ENCODE results near the gene NMRAL1.

The NMRAL1 gene

GRCh38 chr16:4426722-4427372, 47.6 kb downstream of the NMRAL1 start:
- no peak for DNase-seq (ENCODE audit: low read depth in 2 of 2, low spot score in 1 of 2)

DNA sequence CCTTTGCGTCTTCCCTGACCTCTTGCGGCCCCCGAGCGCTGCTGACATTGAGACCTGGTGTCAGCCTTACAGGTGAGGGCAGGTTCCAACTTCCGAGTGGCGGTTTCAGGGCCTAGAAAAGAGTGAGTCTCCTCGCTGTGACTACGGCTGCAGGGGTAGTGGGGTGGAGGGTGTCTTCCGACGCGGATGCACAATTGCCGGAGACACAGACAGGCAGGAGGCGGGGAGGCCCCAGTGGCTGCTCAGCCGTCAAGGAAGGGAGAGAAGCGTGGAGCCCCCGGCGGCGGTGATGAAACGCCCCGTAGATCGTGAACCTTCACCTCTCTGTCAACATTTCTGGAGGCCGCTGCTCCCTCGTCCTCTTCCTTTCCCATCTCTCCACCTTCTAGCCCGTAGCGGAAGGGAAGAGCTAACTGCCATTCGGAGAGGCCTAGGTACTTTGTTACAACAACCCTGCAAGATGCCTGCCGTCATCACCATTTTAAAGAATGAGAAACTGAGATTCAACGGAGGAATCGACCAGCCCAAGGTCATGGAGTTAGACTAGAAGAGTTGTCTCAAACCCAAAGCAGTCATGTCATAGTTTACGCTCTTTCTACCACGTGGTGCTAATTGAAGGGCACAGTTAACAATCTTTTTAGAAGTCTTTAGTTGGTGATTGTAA, 48.3 kb downstream of the NMRAL1 start:
- no peak for DNase-seq (ENCODE audit: low read depth in 2 of 2, low spot score in 1 of 2)

DNA sequence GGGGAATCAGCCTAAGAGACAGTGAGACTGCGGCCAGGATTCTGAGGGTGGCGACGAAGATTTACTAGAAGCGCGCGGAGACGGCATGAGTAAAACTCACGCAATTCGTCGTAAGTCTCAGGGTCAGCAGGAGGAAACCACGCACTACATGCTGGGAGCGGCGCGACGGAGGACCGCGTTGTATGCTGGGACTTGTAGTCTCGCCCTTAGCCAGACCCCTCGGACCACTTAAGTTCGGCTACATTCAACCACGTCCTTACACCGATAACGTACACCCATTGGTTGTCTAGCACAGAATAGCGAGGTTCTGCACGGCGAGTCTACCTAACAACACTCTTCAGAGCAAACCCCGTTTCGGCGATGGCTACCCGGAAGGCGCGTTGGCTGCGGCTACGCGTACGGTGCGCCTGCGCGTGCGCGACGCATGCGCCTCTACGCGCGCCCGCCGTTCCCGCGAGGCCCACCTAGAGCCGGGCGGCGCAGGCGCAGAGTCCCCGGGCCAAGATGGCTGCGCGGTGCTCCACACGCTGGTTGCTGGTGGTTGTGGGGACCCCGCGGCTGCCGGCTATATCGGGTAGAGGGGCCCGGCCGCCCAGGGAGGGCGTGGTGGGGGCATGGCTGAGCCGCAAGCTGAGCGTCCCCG, 48.9 kb downstream of the NMRAL1 start, which contains the start of gene DNAJA3:
Gene DNAJA3 (plus strand): TSS at position 491 of the 643 bp plus-strand sequence. CDS start 14 bp downstream, at position 505.
- peak; percentile 80 to 85 for DNase-seq (ENCODE audit: low read depth in 2 of 2, low spot score in 1 of 2)

DNA sequence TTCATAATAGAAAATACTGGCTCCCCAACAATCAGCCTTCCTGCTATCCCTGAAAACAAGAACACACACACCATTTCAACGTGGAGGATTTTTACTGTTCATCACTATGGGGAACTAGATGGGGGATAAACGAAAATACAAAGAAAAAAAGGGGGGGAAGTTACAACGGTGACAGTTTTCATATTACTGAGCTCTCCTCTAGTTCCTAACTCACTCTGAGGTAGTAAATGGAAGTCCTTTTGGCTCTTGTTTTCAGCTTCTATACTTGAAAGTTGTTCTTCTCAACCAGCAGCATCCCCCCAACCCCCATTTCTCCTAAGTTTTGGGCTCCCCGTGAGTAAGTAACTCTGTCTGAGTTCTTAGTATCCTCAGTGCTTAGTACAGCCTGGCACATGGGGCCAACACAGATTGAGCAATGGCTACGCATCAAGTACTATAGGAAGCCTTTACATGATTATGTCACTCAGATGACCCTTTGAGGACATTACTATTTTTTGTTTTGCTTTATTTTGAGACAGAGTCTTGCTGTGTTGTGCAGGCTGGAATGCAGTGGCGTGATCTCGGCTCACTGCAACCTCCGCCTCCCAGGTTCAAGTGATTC, 53.8 kb downstream of the NMRAL1 start:
- no peak for DNase-seq (ENCODE audit: low read depth in 2 of 2, low spot score in 1 of 2)

DNA sequence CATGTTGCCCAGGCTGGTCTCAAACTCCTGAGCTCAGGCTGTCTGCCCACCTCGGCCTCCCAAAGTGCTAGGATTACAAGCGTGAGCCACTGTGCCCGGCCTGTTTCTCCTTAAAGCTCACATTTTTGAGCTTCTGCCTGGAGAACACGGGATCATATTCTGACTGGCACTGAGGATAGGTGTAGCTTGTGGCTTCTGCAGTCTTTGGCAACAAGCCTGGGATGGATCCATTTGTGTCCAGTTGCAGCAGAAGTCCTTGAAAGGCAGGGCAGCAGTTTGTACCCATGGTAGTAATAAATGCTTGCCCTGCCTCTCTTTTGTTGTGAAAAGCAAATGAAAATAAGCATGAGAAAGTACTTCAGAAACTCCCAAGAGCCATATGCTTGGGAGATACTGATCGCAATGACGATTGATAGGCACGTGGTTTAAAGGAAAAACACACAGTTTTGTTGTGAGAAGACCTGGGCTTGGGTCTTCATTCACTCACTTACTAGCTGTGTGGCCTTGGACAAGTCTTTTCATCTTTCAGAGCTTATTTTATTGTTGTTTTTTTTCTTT, 54.9 kb downstream of the NMRAL1 start:
- DNase-seq (ENCODE audit: low read depth in 2 of 2, low spot score in 1 of 2) = no peak

GRCh38 chr16:4416200-4417032, 58.0 kb downstream of the NMRAL1 start, which contains the start of gene CORO7:
Gene CORO7 (minus strand): TSS chr16:4416596. CDS start chr16:4416518, 78 bp downstream.
- peak; percentile 96 to 98 for DNase-seq (ENCODE audit: low read depth in 2 of 2, low spot score in 1 of 2)

GRCh38 chr16:4415538-4416199, 58.8 kb downstream of the NMRAL1 start:
- peak in 1 of 2 donors; percentile 27 for DNase-seq (ENCODE audit: low read depth in 2 of 2, low spot score in 1 of 2)

DNA sequence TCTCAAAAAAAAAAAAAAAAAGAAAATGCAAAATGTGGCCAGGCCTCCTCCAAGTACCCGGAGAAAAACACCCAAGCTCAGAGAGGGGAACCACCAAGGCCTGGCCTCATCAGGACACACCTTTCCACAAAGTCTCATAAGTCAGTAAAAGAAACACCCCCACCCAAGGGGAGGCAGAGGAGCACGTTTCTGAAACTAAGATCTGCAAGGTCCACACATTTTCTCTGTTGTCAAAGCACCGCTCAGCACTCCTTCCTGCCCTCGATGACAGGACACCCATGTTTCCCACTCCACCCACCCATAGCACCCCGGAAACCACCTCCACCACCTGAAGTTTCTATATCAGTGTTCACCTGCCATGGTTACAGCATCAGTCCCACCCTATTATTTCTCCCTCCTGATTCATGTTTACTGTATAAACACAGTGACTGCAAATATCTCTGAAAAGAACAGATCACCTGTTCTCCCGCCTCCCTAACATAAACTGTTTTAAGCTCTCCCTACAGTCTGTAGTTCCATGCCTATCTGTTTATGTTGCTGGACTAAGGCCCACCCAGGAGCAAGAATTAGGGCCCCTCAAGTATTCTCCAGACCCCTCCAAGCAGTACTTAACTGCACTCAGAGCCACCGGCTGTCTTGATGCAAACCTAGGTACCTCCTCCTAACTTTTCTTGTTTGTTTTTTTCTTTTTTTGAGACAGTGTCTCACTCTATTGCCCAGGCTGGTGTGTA, 60.1 kb downstream of the NMRAL1 start:
- DNase-seq (ENCODE audit: low read depth in 2 of 2, low spot score in 1 of 2) = peak; percentile 38 to 65

- DNase-seq (ENCODE audit: low read depth in 2 of 2, low spot score in 1 of 2) = no peak
These were observed 61.6 kb downstream of the NMRAL1 start for GRCh38 chr16:4412854-4413253.

DNA sequence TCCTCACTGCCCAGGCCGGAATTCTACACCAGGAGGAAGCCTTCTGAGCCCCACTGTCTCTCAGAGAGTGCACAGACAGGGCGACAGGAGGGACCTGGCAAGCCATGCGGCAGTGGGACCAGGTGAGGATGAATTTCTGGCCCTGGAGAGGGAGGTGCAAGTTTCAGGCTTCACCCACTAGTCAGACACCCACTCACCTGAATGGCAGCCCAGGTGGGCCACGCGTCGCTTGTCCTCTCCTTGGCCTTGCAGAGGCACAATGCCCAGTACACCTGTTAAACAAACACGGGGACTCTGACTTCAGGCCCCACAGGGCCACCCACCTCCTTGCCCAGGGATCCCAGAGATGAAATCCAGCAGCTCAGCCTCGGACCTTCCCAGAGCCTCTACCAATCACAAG, 62.3 kb downstream of the NMRAL1 start:
- DNase-seq (ENCODE audit: low read depth in 2 of 2, low spot score in 1 of 2) = no peak
